HG03095 (cell line): ENCODE measurements around the gene IMMP2L.
A peak's percentile ranks its signal among the peaks of the same experiment; 100 is the strongest.
"Not testable (repeated sequence)": the region's sequence is repeated elsewhere in the genome, so short reads cannot be mapped to it uniquely, and the experiment has no call there.

Experiments
- ATAC-seq: cut with Tn5 transposase; IDR thresholded peaks from one replicate; pipeline ENCODE4 v1.9.1; 2021; ENCODE audit warnings: moderate library complexity; ENCODE audit not compliant: unreplicated experiment

IMMP2L gene

GRCh38 chr7:111352319-111352718 lies 210.0 kb downstream of the IMMP2L start:
- ATAC-seq: no peak

GRCh38 chr7:111346219-111346618 lies 216.1 kb downstream of the IMMP2L start:
- ATAC-seq: no peak

GRCh38 chr7:111343017-111343416 lies 219.3 kb downstream of the IMMP2L start:
- ATAC-seq: no peak

GRCh38 chr7:111339006-111339405 lies 223.3 kb downstream of the IMMP2L start:
- no peak for ATAC-seq

- ATAC-seq: no peak
Observed at GRCh38 chr7:111333010-111333409, 229.3 kb downstream of the IMMP2L start.

- no peak for ATAC-seq
Observed at GRCh38 chr7:111330235-111330523, 232.1 kb downstream of the IMMP2L start.

GRCh38 chr7:111329367-111330234 lies 232.7 kb downstream of the IMMP2L start:
- ATAC-seq: no peak

GRCh38 chr7:111328487-111328886 lies 233.8 kb downstream of the IMMP2L start:
- ATAC-seq: no peak

- no peak for ATAC-seq
Observed at GRCh38 chr7:111324776-111325175, 237.5 kb downstream of the IMMP2L start.

- ATAC-seq: peak; percentile 71
Observed at GRCh38 chr7:111324228-111324627, 238.1 kb downstream of the IMMP2L start.

- ATAC-seq: not testable (repeated sequence)
Observed at GRCh38 chr7:111323670-111324069, 238.6 kb downstream of the IMMP2L start.

- no peak for ATAC-seq
Observed at GRCh38 chr7:111320133-111320532, 242.2 kb downstream of the IMMP2L start.

GRCh38 chr7:111312966-111313365 lies 249.3 kb downstream of the IMMP2L start:
- ATAC-seq: no peak

- ATAC-seq: no peak
Observed at GRCh38 chr7:111308691-111309090, 253.6 kb downstream of the IMMP2L start.

- no peak for ATAC-seq
Observed at GRCh38 chr7:111301891-111302290, 260.4 kb downstream of the IMMP2L start.

GRCh38 chr7:111294494-111294893 lies 267.8 kb downstream of the IMMP2L start:
- ATAC-seq: no peak

- ATAC-seq: no peak
Observed at GRCh38 chr7:111292026-111292470, 270.2 kb downstream of the IMMP2L start.

- no peak for ATAC-seq
Observed at GRCh38 chr7:111290982-111291381, 271.3 kb downstream of the IMMP2L start.

GRCh38 chr7:111290419-111290818 lies 271.9 kb downstream of the IMMP2L start:
- ATAC-seq: no peak

GRCh38 chr7:111288441-111288840 lies 273.9 kb downstream of the IMMP2L start:
- ATAC-seq: not testable (repeated sequence)

- no peak for ATAC-seq
Observed at GRCh38 chr7:111282626-111283025, 279.7 kb downstream of the IMMP2L start.

- no peak for ATAC-seq
Observed at GRCh38 chr7:111274857-111275256, 287.4 kb downstream of the IMMP2L start.

- ATAC-seq: no peak
Observed at GRCh38 chr7:111272092-111272491, 290.2 kb downstream of the IMMP2L start.
